Natural killer cell (primary cell): ENCODE results near the gene ALPK1. TPM values are rescaled to one million over a fixed set of nuclear protein-coding genes. Genes with fewer than 3 reads are reported as not detected.
"Not testable (repeated sequence)": the region's sequence is repeated elsewhere in the genome, so short reads cannot be mapped to it uniquely, and the experiment has no call there.

Experiments
- ATAC-seq, 3 donors: fragments of 150-1000 bp in 2 of 3; fragments of 200-7000 bp in 1 of 3; cut with Tn5 transposase; 1 replicate in 1 of 3; 2 replicates in 2 of 3; pipeline ENCODE4 v1.10.0; 2021; ENCODE audit warnings: mild to moderate bottlenecking in 2 of 3, moderate library complexity in 2 of 3
- DNase-seq, 2 donors: peaks; one replicate each; pipeline versions ENCODE4 v3.0.0 to v3.0.0-alpha.2; 2013 to 2021; ENCODE audit warnings: mixed read lengths in 1 of 2
- H3K27ac ChIP-seq: one replicate; pipeline ENCODE4 v1.5.1; 2013; ENCODE audit warnings: mild to moderate bottlenecking, low read length
- H3K27me3 ChIP-seq: one replicate; pipeline ENCODE4 v1.6.1; 2013; ENCODE audit warnings: low read length; ENCODE audit not compliant: control insufficient read depth, insufficient read depth
- H3K36me3 ChIP-seq: one replicate; pipeline ENCODE4 v1.6.1; 2013; ENCODE audit warnings: low read length; ENCODE audit not compliant: control insufficient read depth, insufficient read depth
- H3K4me1 ChIP-seq: one replicate; pipeline ENCODE4 v1.6.1; 2013; ENCODE audit warnings: low read length; ENCODE audit not compliant: control insufficient read depth, insufficient read depth
- H3K4me3 ChIP-seq: one replicate; pipeline ENCODE4 v1.5.1; 2013; ENCODE audit warnings: low read length
- H3K9me3 ChIP-seq: one replicate; pipeline ENCODE4 v1.6.1; 2013; ENCODE audit warnings: low read length; ENCODE audit not compliant: control insufficient read depth, insufficient read depth
- H3K27ac Mint-ChIP-seq, 2 donors: one replicate each; pipeline ENCODE4 v1.8.0; 2022; ENCODE audit warnings: mild to moderate bottlenecking in 2 of 2, mixed read lengths in 2 of 2, moderate library complexity in 1 of 2
- H3K27me3 Mint-ChIP-seq, 2 donors: one replicate each; pipeline ENCODE4 v1.8.0; 2022; ENCODE audit warnings: low read depth in 2 of 2, mixed read lengths in 2 of 2
- H3K36me3 Mint-ChIP-seq: one replicate; pipeline ENCODE4 v1.8.0; 2022; ENCODE audit warnings: mixed read lengths
- H3K4me1 Mint-ChIP-seq, 2 donors: one replicate each; pipeline ENCODE4 v1.8.0; 2022; ENCODE audit warnings: mixed read lengths in 2 of 2
- H3K4me3 Mint-ChIP-seq: one replicate; pipeline ENCODE4 v1.8.0; 2022; ENCODE audit warnings: mild to moderate bottlenecking, moderate library complexity, mixed read lengths
- H3K9me3 Mint-ChIP-seq, 2 donors: one replicate each; pipeline ENCODE4 v1.8.0; 2022; ENCODE audit warnings: mixed read lengths in 2 of 2
- CTCF ChIP-seq: fragments of 200-600 bp; IDR thresholded peaks from one replicate; pipeline ENCODE4 v1.8.0; 2022; ENCODE audit warnings: antibody characterized with exemption
- WGBS: methylation state at CpG from one replicate; pipeline ENCODE4 v1.1.7; 2013; ENCODE audit warnings: missing lambda C conversion rate; ENCODE audit not compliant: insufficient coverage; 5-methylcytosine and 5-hydroxymethylcytosine counted together
- intact Hi-C: fragments of 100-400 bp; cut with micrococcal nuclease; formaldehyde crosslinking; loops from one replicate; pipeline ENCODE4 v1.14.2; 2022
- total RNA-seq, 4 donors: library from RNA; stranded (reverse); fragments of 120-200 nt in 1 of 4; gene quantifications; one replicate each; pipeline versions ENCODE4 v1.2.3 to v1.2.4, GENCODE V29; 2013 to 2022

The ALPK1 gene
- total RNA-seq, 3 donors from 2014 or later (not counting 1 experiment from before 2014, with no cell fraction given): 1.9 to 6.5 (median 3.9) TPM

- TF ChIP-seq CTCF: no peak
- no peak overlapping the region for H3K4me3 ChIP-seq
- intact Hi-C loops: no loop called here
- H3K9me3 Mint-ChIP-seq: no peaks in the 10 kb centered on the region
- ATAC-seq (no peak), DNase-seq (no peak)
- no peaks in the 10 kb centered on the region for H3K36me3 ChIP-seq
- H3K27me3 ChIP-seq: no peaks in the 10 kb centered on the region
- H3K36me3 Mint-ChIP-seq: no peaks in the 10 kb centered on the region
- H3K4me1 ChIP-seq: peaks cover 10% of the 10 kb centered on the region
- H3K4me1 Mint-ChIP-seq: peaks cover 0 to 5% of the 10 kb centered on the region in 2 donors
- no peaks in the 10 kb centered on the region for H3K9me3 ChIP-seq
- no peak overlapping the region for H3K27ac ChIP-seq
- 100% methylated on average over 1 of the region's 4 CpGs for WGBS
- H3K4me3 Mint-ChIP-seq: no peak overlapping the region
- H3K27me3 Mint-ChIP-seq: peaks cover 0 to 3% of the 10 kb centered on the region in 2 donors
- H3K27ac Mint-ChIP-seq: no peak overlapping the region
These were observed 2.6 kb downstream of the ALPK1 start for GRCh38 chr4:112299721-112300120.

GRCh38 chr4:112302320-112303274, 5.4 kb downstream of the ALPK1 start:
- H3K27ac Mint-ChIP-seq: no peak overlapping the region
- Histone ChIP-seq H3K9me3 (no peaks in the 10 kb centered on the region), H3K27ac (no peak overlapping the region), H3K4me3 (no peak overlapping the region), H3K36me3 (no peaks in the 10 kb centered on the region), H3K4me1 (peaks cover 10% of the 10 kb centered on the region), H3K27me3 (no peaks in the 10 kb centered on the region)
- DNase-seq (peak in 1 of 2 donors; percentile 61), ATAC-seq (no peak)
- H3K27me3 Mint-ChIP-seq: peaks cover 0 to 3% of the 10 kb centered on the region in 2 donors
- 64% methylated on average over 5 of the region's 5 CpGs for WGBS
- H3K4me3 Mint-ChIP-seq: no peak overlapping the region
- intact Hi-C loops: no loop called here
- no peaks in the 10 kb centered on the region for H3K36me3 Mint-ChIP-seq
- no peaks in the 10 kb centered on the region for H3K4me1 Mint-ChIP-seq
- TF ChIP-seq CTCF: no peak
- H3K9me3 Mint-ChIP-seq: no peaks in the 10 kb centered on the region

GRCh38 chr4:112305477-112305876, 8.3 kb downstream of the ALPK1 start:
- H3K9me3 Mint-ChIP-seq, H3K36me3 ChIP-seq, H3K9me3 ChIP-seq, H3K4me1 ChIP-seq, H3K27ac Mint-ChIP-seq, H3K27me3 ChIP-seq, H3K4me3 Mint-ChIP-seq, intact Hi-C loops, ATAC-seq, H3K36me3 Mint-ChIP-seq, H3K4me3 ChIP-seq, H3K27ac ChIP-seq, H3K27me3 Mint-ChIP-seq, DNase-seq, H3K4me1 Mint-ChIP-seq: not testable (repeated sequence)
- WGBS: 49% methylated on average over 3 of the region's 3 CpGs

- H3K9me3 ChIP-seq, intact Hi-C loops, ATAC-seq, H3K4me3 Mint-ChIP-seq, H3K27ac ChIP-seq, H3K4me1 ChIP-seq, H3K4me3 ChIP-seq, H3K4me1 Mint-ChIP-seq, H3K36me3 ChIP-seq, H3K27me3 Mint-ChIP-seq, H3K27me3 ChIP-seq, H3K27ac Mint-ChIP-seq, H3K36me3 Mint-ChIP-seq, H3K9me3 Mint-ChIP-seq: not testable (repeated sequence)
- DNase-seq: peak in 1 of 2 donors; percentile 65
- WGBS: 77% methylated on average over 12 of the region's 12 CpGs
These were observed 12.2 kb downstream of the ALPK1 start for GRCh38 chr4:112309263-112309791.
